Hepatocyte (in vitro differentiated cells): Measurements from ENCODE around the gene MSANTD2. TPM values are rescaled to one million over a fixed set of nuclear protein-coding genes. Genes with fewer than 3 reads are reported as not detected.

ENCODE experiments used
- DNase-seq: peaks from one replicate; pipeline ENCODE4 v3.0.0-alpha.2; 2016; ENCODE audit warnings: low spot score
- H2AFZ ChIP-seq: fragments of 200-600 bp; sonication (generic); 2 replicates; pipeline ENCODE4 v1.6.0; 2016; ENCODE audit warnings: antibody characterized with exemption, mild to moderate bottlenecking
- H3K27ac ChIP-seq: fragments of 200-600 bp; sonication (generic); 2 replicates; pipeline ENCODE4 v1.5.1; 2016; ENCODE audit warnings: mild to moderate bottlenecking
- H3K27me3 ChIP-seq: fragments of 200-600 bp; sonication (generic); 2 replicates; pipeline ENCODE4 v1.6.1; 2016
- H3K36me3 ChIP-seq: fragments of 200-600 bp; sonication (generic); replicated peaks from 2 replicates; pipeline ENCODE4 v1.5.1; 2016; ENCODE audit warnings: low read depth; ENCODE audit not compliant: insufficient read depth
- H3K4me1 ChIP-seq: fragments of 200-600 bp; sonication (generic); 2 replicates; pipeline ENCODE4 v1.5.1; 2016; ENCODE audit warnings: mild to moderate bottlenecking, moderate library complexity; ENCODE audit not compliant: insufficient read depth
- H3K4me2 ChIP-seq: fragments of 200-600 bp; sonication (generic); 2 replicates; pipeline ENCODE4 v1.6.0; 2016
- H3K4me3 ChIP-seq: fragments of 200-600 bp; sonication (generic); 2 replicates; pipeline ENCODE4 v1.5.1; 2016; ENCODE audit warnings: mild to moderate bottlenecking
- H3K79me2 ChIP-seq: fragments of 200-600 bp; sonication (generic); 2 replicates; pipeline ENCODE4 v1.6.0; 2017; ENCODE audit warnings: mild to moderate bottlenecking
- H3K9me2 ChIP-seq: fragments of 200-600 bp; sonication (generic); replicated peaks from 2 replicates; pipeline ENCODE4 v1.6.0; 2017; ENCODE audit warnings: mild to moderate bottlenecking; ENCODE audit not compliant: insufficient read depth
- H3K9me3 ChIP-seq: fragments of 200-600 bp; sonication (generic); 2 replicates; pipeline ENCODE4 v1.5.1; 2016; ENCODE audit warnings: low read depth, mild to moderate bottlenecking
- H4K20me1 ChIP-seq: fragments of 200-600 bp; sonication (generic); 2 replicates; pipeline ENCODE4 v1.6.0; 2016; ENCODE audit warnings: mild to moderate bottlenecking; ENCODE audit not compliant: insufficient read depth, poor library complexity, severe bottlenecking
- CTCF ChIP-seq: fragments of 200-600 bp; sonication (generic); IDR thresholded peaks from 2 replicates; pipeline ENCODE4 v1.5.1; 2016; ENCODE audit warnings: antibody characterized with exemption, mild to moderate bottlenecking; ENCODE audit not compliant: poor library complexity
- EZH2 ChIP-seq: fragments of 200-600 bp; sonication (generic); IDR thresholded peaks from 2 replicates; pipeline ENCODE4 v1.6.1; 2016; ENCODE audit warnings: antibody characterized with exemption, mild to moderate bottlenecking, borderline replicate concordance
- EZH2phosphoT487 ChIP-seq: fragments of 200-600 bp; sonication (generic); IDR thresholded peaks from one replicate; pipeline ENCODE4 v1.6.1; 2018; ENCODE audit warnings: antibody characterized with exemption, mild to moderate bottlenecking, low read depth, moderate library complexity; ENCODE audit not compliant: unreplicated experiment, severe bottlenecking
- WGBS: methylation state at CpG from one replicate; pipeline ENCODE4 v1.1.6; 2016; ENCODE audit warnings: low lambda C conversion rate; ENCODE audit errors: missing lambda C conversion rate; 5-methylcytosine and 5-hydroxymethylcytosine counted together
- polyA plus RNA-seq: library from polyadenylated mRNA; unstranded; fragments of >200 nt; fragmentation: Nextera tagmentation; extraction: Ambion mirVana; gene quantifications from 2 replicates; pipeline ENCODE4 v1.2.1, GENCODE V29; 2016
- total RNA-seq: library from RNA; depleted of rRNA; stranded (reverse); fragments of >200 nt; gene quantifications from 2 replicates; pipeline ENCODE4 v1.2.3, GENCODE V29; 2014

The MSANTD2 gene
- total and polyA plus RNA-seq, 2 experiments from 2014 or later: 11.2 to 18.3 TPM

- no peaks in the 10 kb centered on the region for H4K20me1 ChIP-seq
- peaks cover 100% of the 10 kb centered on the region for H3K27me3 ChIP-seq
- no peak for DNase-seq
- TF ChIP-seq EZH2: peak; percentile 8
- TF ChIP-seq CTCF: no peak
- H2AFZ ChIP-seq: no peak overlapping the region
- peaks cover 22% of the 10 kb centered on the region for H3K4me1 ChIP-seq
- H3K4me2 ChIP-seq: peak overlapping the region; percentile 79
- 12% methylated on average over 8 of the region's 8 CpGs for WGBS
- no peaks in the 10 kb centered on the region for H3K9me2 ChIP-seq
- H3K79me2 ChIP-seq: no peaks in the 10 kb centered on the region
- no peak overlapping the region for H3K4me3 ChIP-seq
- no peaks in the 10 kb centered on the region for H3K36me3 ChIP-seq
- no peaks in the 10 kb centered on the region for H3K9me3 ChIP-seq
- no peak overlapping the region for H3K27ac ChIP-seq
Measured at GRCh38 chr11:124843616-124843910, 43.4 kb upstream of the MSANTD2 start.

GRCh38 chr11:124842305-124842704 lies 42.1 kb upstream of the MSANTD2 start:
- 21% methylated on average over 4 of the region's 4 CpGs for WGBS
- no peak overlapping the region for H3K27ac ChIP-seq
- H2AFZ ChIP-seq: no peak overlapping the region
- H4K20me1 ChIP-seq: no peaks in the 10 kb centered on the region
- no peaks in the 10 kb centered on the region for H3K79me2 ChIP-seq
- no peak for DNase-seq
- TF ChIP-seq EZH2phosphoT487 (no peak), EZH2 (no peak), CTCF (no peak)
- H3K4me1 ChIP-seq: peaks cover 22% of the 10 kb centered on the region
- H3K4me3 ChIP-seq: no peak overlapping the region
- no peaks in the 10 kb centered on the region for H3K36me3 ChIP-seq
- peak overlapping the region; percentile 79 for H3K4me2 ChIP-seq
- no peaks in the 10 kb centered on the region for H3K9me3 ChIP-seq
- peaks cover 97% of the 10 kb centered on the region for H3K27me3 ChIP-seq
- H3K9me2 ChIP-seq: no peaks in the 10 kb centered on the region

DNA sequence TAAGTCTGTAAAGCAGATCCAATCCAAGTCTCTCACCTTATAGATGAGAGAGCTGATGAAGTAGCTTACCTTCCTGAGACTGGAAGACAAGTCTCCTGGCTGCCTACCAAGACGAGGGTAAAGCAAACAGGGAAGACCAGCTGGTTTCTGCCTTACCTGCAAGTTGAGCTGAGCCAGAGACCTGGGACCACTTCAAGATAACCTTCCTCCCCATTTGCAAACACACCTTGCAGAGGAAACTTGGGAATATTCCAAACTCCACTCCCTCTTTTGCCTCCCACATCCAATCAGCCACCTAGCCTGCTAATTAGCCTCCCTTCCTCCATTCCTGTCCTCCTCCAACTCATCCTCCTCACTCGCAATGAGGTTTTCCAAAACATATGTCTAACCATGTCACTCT lies 41.6 kb upstream of the MSANTD2 start:
- H3K4me1 ChIP-seq: peaks cover 22% of the 10 kb centered on the region
- H3K27ac ChIP-seq: no peak overlapping the region
- WGBS: 22% methylated on average over 2 of the region's 2 CpGs
- TF ChIP-seq EZH2phosphoT487 (no peak), CTCF (no peak), EZH2 (no peak)
- no peaks in the 10 kb centered on the region for H4K20me1 ChIP-seq
- DNase-seq: no peak
- H3K36me3 ChIP-seq: no peaks in the 10 kb centered on the region
- H3K4me2 ChIP-seq: no peak overlapping the region
- H3K9me2 ChIP-seq: no peaks in the 10 kb centered on the region
- H3K9me3 ChIP-seq: no peaks in the 10 kb centered on the region
- peaks cover 92% of the 10 kb centered on the region for H3K27me3 ChIP-seq
- H2AFZ ChIP-seq: no peak overlapping the region
- no peaks in the 10 kb centered on the region for H3K79me2 ChIP-seq
- no peak overlapping the region for H3K4me3 ChIP-seq

DNA sequence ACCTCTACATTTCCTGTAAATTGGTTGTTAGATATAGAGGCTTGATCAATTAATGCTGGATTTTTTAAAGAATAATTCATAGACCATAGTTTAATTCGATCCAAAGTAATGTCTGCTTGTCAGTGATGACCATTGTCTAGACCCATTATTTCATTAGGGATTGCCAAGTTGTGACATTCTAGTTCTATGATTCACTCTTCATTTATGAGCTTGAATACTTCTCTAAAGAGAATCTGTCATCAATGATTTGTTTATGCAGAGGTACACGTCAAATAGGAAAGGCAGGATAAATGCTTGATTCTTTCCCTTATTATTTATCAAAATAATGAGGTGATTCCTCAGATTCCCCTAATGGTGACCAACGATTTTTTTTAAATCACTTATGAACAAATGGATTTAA lies 41.0 kb upstream of the MSANTD2 start:
- Histone ChIP-seq H4K20me1 (no peaks in the 10 kb centered on the region), H3K27ac (no peak overlapping the region), H3K4me2 (no peak overlapping the region), H2AFZ (no peak overlapping the region), H3K4me3 (no peak overlapping the region), H3K27me3 (peaks cover 86% of the 10 kb centered on the region), H3K36me3 (no peaks in the 10 kb centered on the region), H3K9me2 (no peaks in the 10 kb centered on the region), H3K9me3 (no peaks in the 10 kb centered on the region), H3K4me1 (peaks cover 22% of the 10 kb centered on the region), H3K79me2 (no peaks in the 10 kb centered on the region)
- TF ChIP-seq CTCF (no peak), EZH2phosphoT487 (no peak), EZH2 (no peak)
- DNase-seq: no peak
- WGBS: 48% methylated on average over 3 of the region's 3 CpGs
